Activated B cell treated with CpG ODN at 0.5 μM for 24 hours (primary cell): ENCODE data around the gene LRRC10B. TPM values are rescaled to one million over a fixed set of nuclear protein-coding genes. Genes with fewer than 3 reads are reported as not detected.

Experiments
- ATAC-seq: fragments of 200-7000 bp; cut with Tn5 transposase; one replicate; pipeline ENCODE4 v1.10.0; 2021; ENCODE audit warnings: low read depth, mild to moderate bottlenecking, moderate library complexity
- CTCF ChIA-PET: fragments of 350-600 bp; sonication (Branson Sonifier 250); formaldehyde crosslinking; loops from one replicate; lab custom pipeline; 2021; ENCODE audit warnings: antibody characterized with exemption; lab: Charles Lee
- POLR2A ChIA-PET: fragments of 350-600 bp; sonication (Branson Sonifier 250); formaldehyde crosslinking; loops from one replicate; lab custom pipeline; 2021; ENCODE audit warnings: antibody characterized with exemption; lab: Charles Lee
- DNase-seq: peaks from one replicate; pipeline ENCODE4 v3.0.0; 2022
- H3K27ac Mint-ChIP-seq: one replicate; pipeline ENCODE4 v1.8.0; 2020; ENCODE audit warnings: mixed read lengths
- H3K27me3 Mint-ChIP-seq: one replicate; pipeline ENCODE4 v1.8.0; 2021; ENCODE audit warnings: mixed read lengths
- H3K36me3 Mint-ChIP-seq: one replicate; pipeline ENCODE4 v1.8.0; 2021; ENCODE audit warnings: low read depth, mixed read lengths
- H3K4me1 Mint-ChIP-seq: one replicate; pipeline ENCODE4 v1.8.0; 2021; ENCODE audit warnings: mixed read lengths
- H3K4me3 Mint-ChIP-seq: one replicate; pipeline ENCODE4 v1.8.0; 2020; ENCODE audit warnings: mild to moderate bottlenecking, mixed read lengths
- H3K9me3 Mint-ChIP-seq: one replicate; pipeline ENCODE4 v1.8.0; 2020; ENCODE audit warnings: mixed read lengths
- intact Hi-C: fragments of 100-400 bp; cut with micrococcal nuclease; formaldehyde crosslinking; loops from one replicate; pipeline ENCODE4 v1.15.1; 2024
- total RNA-seq: library from RNA; stranded (reverse); gene quantifications from 2 replicates; pipeline ENCODE4 v1.2.3, GENCODE V29; 2022
- TF ChIP-seq, protein P1 (sequence below): fragments of 200-600 bp; IDR thresholded peaks from one replicate; pipeline ENCODE4 v1.8.0; 2022; ENCODE audit warnings: antibody characterized with exemption, mild to moderate bottlenecking

LRRC10B gene
- total RNA-seq, 1 donor from 2014 or later, result not detected

DNA sequence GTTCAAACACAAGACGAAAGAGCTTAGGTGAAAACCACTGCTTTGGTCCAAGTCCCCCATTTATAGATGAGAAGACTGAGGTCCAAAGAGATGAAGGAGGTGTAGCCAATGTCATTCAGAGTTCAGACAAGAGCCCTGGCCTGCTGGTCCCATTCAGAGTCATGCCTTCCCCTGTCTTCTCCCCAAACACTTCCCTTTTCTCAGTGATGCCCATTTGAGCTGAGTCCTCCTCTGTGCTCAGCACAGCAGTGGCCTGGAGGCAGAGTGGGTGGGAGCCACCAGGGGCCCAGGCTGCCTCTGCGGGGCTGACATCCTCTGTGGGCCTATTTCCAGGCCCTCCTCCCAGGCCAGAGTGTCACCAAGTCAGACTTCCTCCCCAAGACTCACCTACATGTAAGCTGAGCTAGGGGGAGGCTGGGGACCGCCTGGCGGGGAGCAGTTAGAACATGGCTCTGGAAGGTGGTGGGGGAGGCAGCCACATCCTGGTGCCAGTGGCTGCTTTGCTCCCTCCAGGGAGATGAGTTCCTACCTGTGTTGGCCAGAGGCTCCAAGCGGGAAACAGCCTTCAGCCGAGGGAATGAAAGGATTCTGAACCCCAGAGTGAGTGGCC, 22.4 kb upstream of the LRRC10B start:
- Mint-ChIP-seq H3K4me1 (peaks cover 2% of the 10 kb centered on the region), H3K27ac (no peak overlapping the region), H3K4me3 (no peak overlapping the region), H3K9me3 (no peaks in the 10 kb centered on the region), H3K27me3 (peaks cover 5% of the 10 kb centered on the region), H3K36me3 (peaks cover 5% of the 10 kb centered on the region)
- intact Hi-C loops, result no loop called here
- TF ChIP-seq, protein P1, sequence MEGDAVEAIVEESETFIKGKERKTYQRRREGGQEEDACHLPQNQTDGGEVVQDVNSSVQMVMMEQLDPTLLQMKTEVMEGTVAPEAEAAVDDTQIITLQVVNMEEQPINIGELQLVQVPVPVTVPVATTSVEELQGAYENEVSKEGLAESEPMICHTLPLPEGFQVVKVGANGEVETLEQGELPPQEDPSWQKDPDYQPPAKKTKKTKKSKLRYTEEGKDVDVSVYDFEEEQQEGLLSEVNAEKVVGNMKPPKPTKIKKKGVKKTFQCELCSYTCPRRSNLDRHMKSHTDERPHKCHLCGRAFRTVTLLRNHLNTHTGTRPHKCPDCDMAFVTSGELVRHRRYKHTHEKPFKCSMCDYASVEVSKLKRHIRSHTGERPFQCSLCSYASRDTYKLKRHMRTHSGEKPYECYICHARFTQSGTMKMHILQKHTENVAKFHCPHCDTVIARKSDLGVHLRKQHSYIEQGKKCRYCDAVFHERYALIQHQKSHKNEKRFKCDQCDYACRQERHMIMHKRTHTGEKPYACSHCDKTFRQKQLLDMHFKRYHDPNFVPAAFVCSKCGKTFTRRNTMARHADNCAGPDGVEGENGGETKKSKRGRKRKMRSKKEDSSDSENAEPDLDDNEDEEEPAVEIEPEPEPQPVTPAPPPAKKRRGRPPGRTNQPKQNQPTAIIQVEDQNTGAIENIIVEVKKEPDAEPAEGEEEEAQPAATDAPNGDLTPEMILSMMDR, result no peak
- DNase-seq (no peak), ATAC-seq (no peak)
- ChIA-PET CTCF (no interaction called here), POLR2A (no interaction called here)

GRCh38 chr11:61486779-61487178, 21.8 kb upstream of the LRRC10B start:
- POLR2A ChIA-PET, result no interaction called here
- ATAC-seq (no peak), DNase-seq (no peak)
- Mint-ChIP-seq H3K4me1 (peaks cover 2% of the 10 kb centered on the region), H3K9me3 (no peaks in the 10 kb centered on the region), H3K36me3 (peaks cover 5% of the 10 kb centered on the region), H3K4me3 (no peak overlapping the region), H3K27ac (no peak overlapping the region), H3K27me3 (peaks cover 5% of the 10 kb centered on the region)
- CTCF ChIA-PET, result interaction anchor here (0.7 kb wide), 1 partner anchor 12 kb away, joined by 3 read pairs; no protein-coding TSS in a partner anchor
- intact Hi-C loops, result no loop called here
- TF ChIP-seq, protein P1, result no peak

GRCh38 chr11:61487342-61488025, 21.1 kb upstream of the LRRC10B start:
- ChIA-PET CTCF (interaction anchor here (0.7 kb wide), 1 partner anchor 11 kb away, joined by 3 read pairs; no protein-coding TSS in a partner anchor), POLR2A (no interaction called here)
- Mint-ChIP-seq H3K4me1 (peaks cover 2% of the 10 kb centered on the region), H3K9me3 (no peaks in the 10 kb centered on the region), H3K4me3 (no peak overlapping the region), H3K36me3 (peaks cover 5% of the 10 kb centered on the region), H3K27ac (no peak overlapping the region), H3K27me3 (peaks cover 5% of the 10 kb centered on the region)
- ATAC-seq (no peak), DNase-seq (no peak)
- intact Hi-C loops, result no loop called here
- TF ChIP-seq, protein P1, result no peak

- CTCF ChIA-PET, result no interaction called here
- POLR2A ChIA-PET, result no interaction called here
Observed at GRCh38 chr11:61488651-61489291, 19.8 kb upstream of the LRRC10B start.

More at GRCh38 chr11:61488651-61489291, 19.8 kb upstream of the LRRC10B start:
- ATAC-seq (no peak), DNase-seq (no peak)
- intact Hi-C loops, result no loop called here
- Mint-ChIP-seq H3K27me3 (peaks cover 3% of the 10 kb centered on the region), H3K9me3 (no peaks in the 10 kb centered on the region), H3K4me1 (peaks cover 2% of the 10 kb centered on the region), H3K36me3 (peaks cover 5% of the 10 kb centered on the region), H3K4me3 (no peak overlapping the region), H3K27ac (no peak overlapping the region)
- TF ChIP-seq, protein P1, result no peak
